GM12872 (cell line): ENCODE data around the gene ANKRD11.

Experiments used
- CTCF ChIP-seq: IDR thresholded peaks from 3 replicates; pipeline ENCODE4 v1.5.1; 2011; ENCODE audit warnings: low read depth, mild to moderate bottlenecking, low read length, moderate library complexity; ENCODE audit not compliant: insufficient read depth

Gene ANKRD11

GRCh38 chr16:89277641-89278341 is 212.6 kb downstream of the ANKRD11 start:
- no peak for TF ChIP-seq CTCF

DNA sequence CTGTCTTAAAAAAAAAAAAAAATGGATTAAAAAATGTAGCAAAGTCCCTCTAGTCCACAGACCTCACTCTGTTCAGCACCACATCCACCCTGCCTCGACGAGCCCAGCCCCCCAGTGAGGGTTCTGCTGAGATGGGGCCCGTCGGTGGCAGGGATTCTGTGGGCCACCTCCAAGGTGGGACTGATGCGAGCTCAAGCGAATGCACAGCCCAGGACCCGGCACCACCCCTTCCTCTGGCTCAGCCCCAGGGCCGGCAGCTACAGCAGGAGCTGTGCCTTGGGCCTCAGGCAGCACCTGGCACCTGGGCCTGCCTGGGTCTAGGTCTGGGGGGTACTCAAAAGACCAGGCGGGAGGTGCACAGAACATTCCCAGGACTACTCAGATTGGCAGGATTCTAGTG is 213.3 kb downstream of the ANKRD11 start:
- TF ChIP-seq CTCF, result no peak

DNA sequence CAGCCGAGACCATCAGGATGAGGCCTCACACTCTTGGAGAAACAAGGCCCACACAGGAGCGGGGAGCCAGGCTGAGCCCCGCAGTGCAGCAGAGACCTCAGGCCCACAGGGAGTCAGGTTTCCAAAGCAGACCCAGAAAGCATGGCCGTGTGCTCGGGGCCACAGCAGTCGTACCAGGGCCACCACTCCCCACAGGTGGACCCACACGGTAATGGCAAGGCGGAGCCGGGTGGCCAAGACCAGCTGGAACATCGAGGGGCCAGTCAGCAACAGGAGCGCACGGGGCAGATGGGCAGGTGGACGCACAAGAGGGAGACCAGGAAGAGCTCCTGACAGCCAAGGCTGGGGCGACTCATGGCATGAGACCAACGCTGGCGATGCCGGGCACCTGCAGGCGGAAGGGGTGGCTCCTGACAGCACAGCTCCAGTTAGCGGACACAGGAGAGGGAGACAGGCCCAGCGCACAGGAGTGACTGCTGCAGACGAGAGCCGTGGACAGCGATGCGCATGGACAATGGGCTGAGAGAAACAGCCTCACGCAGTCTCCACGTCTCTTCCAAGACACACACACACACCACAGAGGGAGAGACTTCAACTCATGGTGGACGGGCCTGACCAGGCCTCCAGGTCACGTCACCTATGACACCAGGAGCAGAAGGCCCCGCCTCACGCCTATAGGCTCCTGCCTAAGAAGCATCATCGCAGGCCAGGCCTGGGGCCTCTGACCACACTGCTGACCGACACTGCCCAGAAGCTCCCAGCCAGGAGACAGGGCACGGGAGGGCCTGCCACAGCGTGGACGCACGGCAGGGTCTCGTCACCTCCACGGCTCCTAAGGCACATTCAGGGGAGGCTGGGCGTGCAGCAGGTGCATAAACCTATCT is 214.3 kb downstream of the ANKRD11 start:
- TF ChIP-seq CTCF, result no peak

GRCh38 chr16:89275284-89275584 is 215.1 kb downstream of the ANKRD11 start:
- no peak for TF ChIP-seq CTCF

- TF ChIP-seq CTCF, result no peak
Measured at GRCh38 chr16:89274561-89275283, 215.6 kb downstream of the ANKRD11 start.

GRCh38 chr16:89273741-89274472 is 216.5 kb downstream of the ANKRD11 start:
- no peak for TF ChIP-seq CTCF

DNA sequence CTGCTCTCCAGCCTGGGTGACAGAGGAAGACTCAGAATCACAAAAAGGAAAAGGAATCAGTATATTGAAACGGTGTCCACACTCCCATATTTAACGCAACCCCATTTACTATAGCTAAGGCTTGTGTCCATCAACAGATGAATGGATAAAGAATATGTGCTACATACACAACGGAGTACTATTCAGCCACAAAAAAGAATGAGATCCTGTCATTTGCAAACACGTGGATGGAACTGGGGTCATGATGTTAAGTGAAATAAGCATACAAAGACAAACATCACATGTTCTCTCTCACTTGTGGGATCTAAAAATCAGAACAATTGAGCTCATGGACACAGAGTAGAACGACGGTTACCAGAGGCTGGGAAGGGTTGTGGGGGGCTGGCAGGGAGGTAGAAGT is 217.7 kb downstream of the ANKRD11 start:
- TF ChIP-seq CTCF, result no peak
